Colonic mucosa (tissue), 4 donors: ENCODE results near the gene COMMD3. TPM values are rescaled to one million over a fixed set of nuclear protein-coding genes. Genes with fewer than 3 reads are reported as not detected.

Source experiments
- DNase-seq: peaks from one replicate; pipeline ENCODE4 v3.0.0-alpha.2; 2020
- H3K27ac ChIP-seq: fragments of 200-600 bp; one replicate; pipeline ENCODE4 v1.8.0; 2021
- H3K27me3 ChIP-seq: fragments of 200-600 bp; one replicate; pipeline ENCODE4 v1.8.0; 2021
- H3K36me3 ChIP-seq: fragments of 200-600 bp; one replicate; pipeline ENCODE4 v1.8.0; 2021
- H3K4me1 ChIP-seq: fragments of 200-600 bp; one replicate; pipeline ENCODE4 v1.8.0; 2021; ENCODE audit warnings: mild to moderate bottlenecking
- H3K4me3 ChIP-seq: fragments of 200-600 bp; one replicate; pipeline ENCODE4 v1.8.0; 2021
- H3K9ac ChIP-seq, 2 donors: one replicate each; pipeline ENCODE4 v1.7.0; 2013; ENCODE audit warnings: control low read depth in 2 of 2, low read depth in 2 of 2, low read length in 2 of 2
- H3K9me3 ChIP-seq: fragments of 200-600 bp; one replicate; pipeline ENCODE4 v1.8.0; 2021
- CTCF ChIP-seq: fragments of 200-600 bp; IDR thresholded peaks from one replicate; pipeline ENCODE4 v1.8.0; 2022; ENCODE audit warnings: antibody characterized with exemption, mild to moderate bottlenecking
- intact Hi-C: fragments of 100-400 bp; cut with DNase I; formaldehyde crosslinking; loops from one replicate; pipeline ENCODE4 v1.14.1; 2022
- total RNA-seq, 2 donors: library from RNA; stranded (reverse); fragmentation: NEBNext Ultra II Directional in 1 of 2; extraction: Animal tissue kit (Norgen Biotek cat#: 25700) in 1 of 2; gene quantifications; one replicate each; pipeline ENCODE4 v1.2.1, GENCODE V29; 2021
- donor health status: healthy.
- donor health status: DM: no; HTN: no; CAD: no.
- donor health status: DM: no; HTN: no; CAD: no.

The COMMD3 gene
- total RNA-seq, 2 donors from 2014 or later: 41.3 to 45.7 TPM

GRCh38 chr10:22315455-22316285 is 518 bp upstream of the COMMD3 start:
- DNase-seq: no peak
- H3K9ac ChIP-seq: peak overlapping the region; percentile 71 to 83
- H3K4me1 ChIP-seq: no peaks in the 10 kb centered on the region
- intact Hi-C loops: loop anchor here (2.0 kb wide), 1 partner anchor 87 kb away; no protein-coding TSS in a partner anchor
- H3K9me3 ChIP-seq: no peaks in the 10 kb centered on the region
- H3K36me3 ChIP-seq: no peaks in the 10 kb centered on the region
- peak overlapping the region; percentile 90 for H3K27ac ChIP-seq
- H3K27me3 ChIP-seq: no peaks in the 10 kb centered on the region
- no peak for TF ChIP-seq CTCF
- H3K4me3 ChIP-seq: peak overlapping the region; percentile 73

GRCh38 chr10:22317076-22317370 is 835 bp downstream of the COMMD3 start:
- DNase-seq: no peak
- Histone ChIP-seq H3K4me3 (peak overlapping the region; percentile 73), H3K36me3 (no peaks in the 10 kb centered on the region), H3K4me1 (no peaks in the 10 kb centered on the region), H3K27me3 (no peaks in the 10 kb centered on the region), H3K9ac (peak overlapping the region; percentile 80 to 97), H3K27ac (peak overlapping the region; percentile 90), H3K9me3 (no peaks in the 10 kb centered on the region)
- TF ChIP-seq CTCF: no peak
- intact Hi-C loops: loop anchor here (2.0 kb wide), 1 partner anchor 88 kb away; no protein-coding TSS in a partner anchor

- Histone ChIP-seq H3K27me3 (peaks cover 3% of the 10 kb centered on the region), H3K27ac (no peak overlapping the region), H3K9me3 (no peaks in the 10 kb centered on the region), H3K9ac (no peak overlapping the region), H3K36me3 (no peaks in the 10 kb centered on the region), H3K4me1 (no peaks in the 10 kb centered on the region), H3K4me3 (no peak overlapping the region)
- intact Hi-C loops: loop anchor here (2.0 kb wide), 1 partner anchor 89 kb away; no protein-coding TSS in a partner anchor
- no peak for TF ChIP-seq CTCF
- DNase-seq: no peak
These were observed 1.8 kb downstream of the COMMD3 start for GRCh38 chr10:22317771-22318565.

GRCh38 chr10:22318772-22319171 is 2.6 kb downstream of the COMMD3 start:
- no peaks in the 10 kb centered on the region for H3K4me1 ChIP-seq
- H3K36me3 ChIP-seq: no peaks in the 10 kb centered on the region
- H3K9ac ChIP-seq: no peak overlapping the region
- H3K27ac ChIP-seq: no peak overlapping the region
- H3K27me3 ChIP-seq: peaks cover 10% of the 10 kb centered on the region
- intact Hi-C loops: no loop called here
- H3K4me3 ChIP-seq: no peak overlapping the region
- TF ChIP-seq CTCF: no peak
- H3K9me3 ChIP-seq: no peaks in the 10 kb centered on the region
- DNase-seq: no peak

- Histone ChIP-seq H3K4me3 (peak overlapping the region; percentile 18), H3K27me3 (peaks cover 10% of the 10 kb centered on the region), H3K4me1 (no peaks in the 10 kb centered on the region), H3K36me3 (no peaks in the 10 kb centered on the region), H3K9me3 (no peaks in the 10 kb centered on the region), H3K9ac (peak overlapping the region in 1 of 2 donors; percentile 12), H3K27ac (no peak overlapping the region)
- TF ChIP-seq CTCF: no peak
- no peak for DNase-seq
- intact Hi-C loops: no loop called here
These were observed 3.4 kb downstream of the COMMD3 start for GRCh38 chr10:22319547-22319979.
